SIG-M5 treated with dmso at 0.1 percent for 504 hours (cell line): ENCODE results near the gene MAGOHB.
A peak's percentile ranks its signal among the peaks of the same experiment; 100 is the strongest.
"Not testable (repeated sequence)": the region's sequence is repeated elsewhere in the genome, so short reads cannot be mapped to it uniquely, and the experiment has no call there.

ENCODE experiments used
- DNase-seq: peaks from one replicate; lab custom pipeline; 2025; ENCODE audit not compliant: unreplicated experiment; lab: John Stamatoyannopoulos, UW

Gene MAGOHB

GRCh38 chr12:10612984-10613348 lies 443 bp downstream of the MAGOHB start:
- peak; percentile 57 for DNase-seq

- no peak for DNase-seq
These were observed 1.3 kb downstream of the MAGOHB start for GRCh38 chr12:10612110-10612509.

GRCh38 chr12:10611258-10611657 lies 2.2 kb downstream of the MAGOHB start:
- DNase-seq = not testable (repeated sequence)

- no peak for DNase-seq
These were observed 3.2 kb downstream of the MAGOHB start for GRCh38 chr12:10610188-10610587.

GRCh38 chr12:10607885-10608458 lies 5.4 kb downstream of the MAGOHB start:
- peak; percentile 9 for DNase-seq

- DNase-seq = no peak
These were observed 11.5 kb downstream of the MAGOHB start for GRCh38 chr12:10601860-10602259.

GRCh38 chr12:10600988-10601387 lies 12.4 kb downstream of the MAGOHB start:
- no peak for DNase-seq

- no peak for DNase-seq
These were observed 17.5 kb downstream of the MAGOHB start for GRCh38 chr12:10595881-10596280.

GRCh38 chr12:10590966-10591365 lies 22.4 kb downstream of the MAGOHB start:
- no peak for DNase-seq

GRCh38 chr12:10584415-10584814 lies 29.0 kb downstream of the MAGOHB start:
- DNase-seq = no peak

- no peak for DNase-seq
These were observed 30.7 kb downstream of the MAGOHB start for GRCh38 chr12:10582704-10583103.

- not testable (repeated sequence) for DNase-seq
These were observed 31.3 kb downstream of the MAGOHB start for GRCh38 chr12:10582133-10582532.

- no peak for DNase-seq
These were observed 39.1 kb downstream of the MAGOHB start for GRCh38 chr12:10574307-10574706.

GRCh38 chr12:10572021-10572490 lies 41.4 kb downstream of the MAGOHB start:
- not testable (repeated sequence) for DNase-seq

GRCh38 chr12:10571141-10571540 lies 42.3 kb downstream of the MAGOHB start:
- no peak for DNase-seq

GRCh38 chr12:10567813-10568212 lies 45.6 kb downstream of the MAGOHB start:
- DNase-seq = no peak

- no peak for DNase-seq
These were observed 49.4 kb downstream of the MAGOHB start for GRCh38 chr12:10563966-10564365.

- DNase-seq = no peak
These were observed 50.4 kb downstream of the MAGOHB start for GRCh38 chr12:10563002-10563401.

GRCh38 chr12:10562306-10562933 lies 51.0 kb downstream of the MAGOHB start:
- peak; percentile 55 for DNase-seq

GRCh38 chr12:10559244-10559643 lies 54.2 kb downstream of the MAGOHB start:
- DNase-seq = no peak

GRCh38 chr12:10558789-10559188 lies 54.6 kb downstream of the MAGOHB start:
- DNase-seq = no peak

- DNase-seq = no peak
These were observed 55.1 kb downstream of the MAGOHB start for GRCh38 chr12:10558301-10558700.

- no peak for DNase-seq
These were observed 55.6 kb downstream of the MAGOHB start for GRCh38 chr12:10557766-10558165.
